Heart left ventricle (tissue), 16 donors: ENCODE data around the gene PLIN5. TPM values are rescaled to one million over a fixed set of nuclear protein-coding genes. Genes with fewer than 3 reads are reported as not detected.

ENCODE experiments used
- ATAC-seq, 4 donors: fragments of 200-7000 bp; cut with Tn5 transposase; one replicate each; pipeline ENCODE4 v1.9.1; 2020 to 2022; ENCODE audit warnings: moderate library complexity in 4 of 4, mild to moderate bottlenecking in 3 of 4, moderate number of reproducible peaks in 1 of 4
- DNase-seq, 5 donors: peaks; one replicate each; pipeline ENCODE4 v3.0.0-alpha.2; 2020
- H3K27ac ChIP-seq, 12 donors: fragments of 200-600 bp; sonication (generic) in 4 of 12; one replicate each; pipeline versions ENCODE4 v1.5.0 to v1.8.0; 2016 to 2022; ENCODE audit warnings: mild to moderate bottlenecking in 2 of 12
- H3K27me3 ChIP-seq, 9 donors: fragments of 200-600 bp; sonication (generic) in 2 of 9; one replicate each; pipeline versions ENCODE4 v1.5.1 to v1.8.0; 2016 to 2022; ENCODE audit warnings: mild to moderate bottlenecking in 3 of 9
- H3K36me3 ChIP-seq, 9 donors: fragments of 200-600 bp; sonication (generic) in 2 of 9; one replicate each; pipeline versions ENCODE4 v1.5.0 to v1.8.0; 2018 to 2022; ENCODE audit warnings: mild to moderate bottlenecking in 2 of 9
- H3K4me1 ChIP-seq, 12 donors: fragments of 200-600 bp; sonication (generic) in 4 of 12; one replicate each; pipeline versions ENCODE4 v1.5.0 to v1.8.0; 2016 to 2022; ENCODE audit warnings: mild to moderate bottlenecking in 3 of 12
- H3K4me3 ChIP-seq, 12 donors: fragments of 200-600 bp; sonication (generic) in 4 of 12; one replicate each; pipeline versions ENCODE4 v1.5.0 to v1.8.0; 2017 to 2022; ENCODE audit warnings: mild to moderate bottlenecking in 9 of 12, moderate library complexity in 4 of 12
- H3K9me3 ChIP-seq, 12 donors: fragments of 200-600 bp; sonication (generic) in 4 of 12; one replicate each; pipeline versions ENCODE4 v1.5.0 to v1.8.0; 2016 to 2022; ENCODE audit warnings: mild to moderate bottlenecking in 1 of 12
- POLR2A ChIP-seq, 2 donors: fragments of 450-650 bp; IDR thresholded peaks; one replicate each; pipeline ENCODE4 v1.6.1; 2017; ENCODE audit warnings: antibody characterized with exemption in 2 of 2, mild to moderate bottlenecking in 2 of 2, moderate library complexity in 2 of 2
- WGBS, 4 donors: extraction: QIAGEN DNeasy Blood & Tissue Kit in 2 of 4; methylation state at CpG; one replicate each; pipeline versions ENCODE4 v1.1.5 to v1.1.7; 2013 to 2018; 5-methylcytosine and 5-hydroxymethylcytosine counted together
- intact Hi-C, 10 donors: fragments of 100-400 bp; cut with DNase I; formaldehyde crosslinking; loops; one replicate each; pipeline versions ENCODE4 v1.11.1 to v1.14.2; 2022
- polyA plus RNA-seq, 2 donors: library from polyadenylated mRNA; stranded (reverse); fragments of 200-250 nt; gene quantifications; one replicate each; pipeline ENCODE4 v1.2.3, GENCODE V29; 2013
- total RNA-seq, 9 donors: library from RNA; depleted of rRNA in 2 of 9; stranded (reverse); fragments of >200 nt in 2 of 9; fragmentation: NEBNext Ultra II Directional in 3 of 9; extraction: Animal tissue kit (Norgen Biotek cat#: 25700) in 3 of 9; gene quantifications; one replicate each; pipeline versions ENCODE4 v1.1.0 to v1.2.4, GENCODE V29; 2016 to 2023
- TF ChIP-seq, protein P1 (sequence below), 12 donors: fragments of 200-600 bp; sonication (generic) in 4 of 12; IDR thresholded peaks; one replicate each; pipeline versions ENCODE4 v1.5.0 to v1.8.0; 2018 to 2022; ENCODE audit warnings: antibody characterized with exemption in 12 of 12, mild to moderate bottlenecking in 5 of 12
- donor health status: ischemic (EF 13 %, LVEDD 7.1; RV severe dilation, severe dysfunction).
- donor health status: healthy with polysubstance abuse.
- donor health status: DM: no; HTN: yes; CAD: no.
- donor health status: DM: no; HTN: no; CAD: no.
- donor health status: ischemic (EF 25% LVEDD 6.9; RV normal size, moderate dysfunction).
- donor health status: ischemic (EF 25% LVEDD 5.7; RV mildly dilated, moderate dysfunction).
- donor health status: healthy.
- donor health status: DM: yes; HTN: yes; CAD: no.
- donor health status: ischemic (EF 35%, LVEDD 5.7; RV mildly dilated, moderate dysfunction).
- donor health status: nonischemic (EF 11% LVEDD 7.7; RV severe dilation, severe dysfunction).
- donor health status: DM: yes; HTN: yes; CAD: no.
- donor health status: PGD.
- donor health status: ischemic (EF 29% LVEDD 5.4; RV normal size, mild dysfunction).
- donor health status: nonischemic (EF 23%, LVEDD 6.1; RV moderate dilation, normal function).

Gene PLIN5
- total and polyA plus RNA-seq, 11 donors: 17.5 to 88.6 (median 42.7) TPM

DNA sequence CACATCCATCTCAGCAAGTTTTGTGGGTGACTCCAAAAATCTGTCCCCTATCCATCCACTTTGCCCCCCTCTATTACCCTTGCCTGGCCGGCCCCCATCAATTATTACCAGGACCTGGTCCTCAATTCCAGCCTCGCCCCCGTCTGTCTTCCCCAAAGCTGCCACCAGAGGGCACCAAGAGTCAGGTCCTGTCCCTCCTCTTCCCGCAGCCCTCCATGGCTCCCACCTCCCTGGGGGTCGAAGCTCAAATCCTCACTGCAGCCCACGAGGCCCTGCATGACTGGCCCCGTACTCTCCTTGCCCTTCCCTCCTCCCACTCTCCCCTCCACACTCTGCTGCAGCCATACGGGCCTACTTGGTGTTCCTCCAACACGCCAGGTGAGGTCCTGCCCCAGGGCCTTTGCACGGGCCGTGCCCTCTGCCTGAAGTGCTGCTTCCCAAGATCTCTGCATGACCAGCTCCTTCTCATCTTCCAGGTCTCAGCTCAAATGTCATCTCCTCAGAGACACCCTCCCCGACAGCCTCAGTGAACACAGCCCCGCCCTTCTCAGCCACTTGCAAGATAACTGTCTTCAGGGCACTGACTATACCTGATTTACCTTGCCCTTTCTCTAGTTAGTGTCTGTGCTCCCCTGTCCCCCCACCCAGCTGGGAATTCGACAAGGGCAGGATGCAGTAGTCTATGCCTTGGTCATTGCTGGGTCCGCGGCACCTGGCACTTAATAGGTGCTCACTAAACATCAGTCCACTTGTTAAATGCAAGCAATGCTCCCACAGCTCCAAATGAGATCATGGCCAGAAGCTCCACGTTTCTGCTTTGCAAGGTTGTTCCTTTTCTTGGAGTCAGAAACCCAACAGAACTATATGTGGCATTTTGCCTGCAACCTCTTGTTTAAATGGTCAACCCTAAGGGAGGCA lies 41.3 kb upstream of the PLIN5 start:
- TF ChIP-seq POLR2A (IDR thresholded peaks at IDR 0.05): no peak
- TF ChIP-seq, protein P1, sequence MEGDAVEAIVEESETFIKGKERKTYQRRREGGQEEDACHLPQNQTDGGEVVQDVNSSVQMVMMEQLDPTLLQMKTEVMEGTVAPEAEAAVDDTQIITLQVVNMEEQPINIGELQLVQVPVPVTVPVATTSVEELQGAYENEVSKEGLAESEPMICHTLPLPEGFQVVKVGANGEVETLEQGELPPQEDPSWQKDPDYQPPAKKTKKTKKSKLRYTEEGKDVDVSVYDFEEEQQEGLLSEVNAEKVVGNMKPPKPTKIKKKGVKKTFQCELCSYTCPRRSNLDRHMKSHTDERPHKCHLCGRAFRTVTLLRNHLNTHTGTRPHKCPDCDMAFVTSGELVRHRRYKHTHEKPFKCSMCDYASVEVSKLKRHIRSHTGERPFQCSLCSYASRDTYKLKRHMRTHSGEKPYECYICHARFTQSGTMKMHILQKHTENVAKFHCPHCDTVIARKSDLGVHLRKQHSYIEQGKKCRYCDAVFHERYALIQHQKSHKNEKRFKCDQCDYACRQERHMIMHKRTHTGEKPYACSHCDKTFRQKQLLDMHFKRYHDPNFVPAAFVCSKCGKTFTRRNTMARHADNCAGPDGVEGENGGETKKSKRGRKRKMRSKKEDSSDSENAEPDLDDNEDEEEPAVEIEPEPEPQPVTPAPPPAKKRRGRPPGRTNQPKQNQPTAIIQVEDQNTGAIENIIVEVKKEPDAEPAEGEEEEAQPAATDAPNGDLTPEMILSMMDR (IDR thresholded peaks at IDR 0.05): peak; percentile 50 to 73 (median 66)
- Histone ChIP-seq H3K9me3 (no peaks in the 10 kb centered on the region), H3K36me3 (no peaks in the 10 kb centered on the region), H3K27ac (peak overlapping the region in 11 of 12 donors; percentile 60 to 90 (median 85)), H3K27me3 (peaks cover 6 to 55% (median 21%) of the 10 kb centered on the region in 9 donors), H3K4me1 (peaks cover 0 to 31% (median 12%) of the 10 kb centered on the region in 12 donors), H3K4me3 (no peak overlapping the region)
- WGBS, 4 donors: 63 to 71% (median 66%) methylated on average over 17 of the region's 17 CpGs
- intact Hi-C loops: loop anchor here in 9 of 10 donors (1.0 to 5.0 kb wide), 5 partner anchors 56 to 61 kb away; partner anchors contain the start of gene TNFAIP8L1 (in 4 of the 9)
- peak; percentile 59 to 86 (median 69) for DNase-seq
- ATAC-seq: peak; percentile 21 to 55 (median 46)

DNA sequence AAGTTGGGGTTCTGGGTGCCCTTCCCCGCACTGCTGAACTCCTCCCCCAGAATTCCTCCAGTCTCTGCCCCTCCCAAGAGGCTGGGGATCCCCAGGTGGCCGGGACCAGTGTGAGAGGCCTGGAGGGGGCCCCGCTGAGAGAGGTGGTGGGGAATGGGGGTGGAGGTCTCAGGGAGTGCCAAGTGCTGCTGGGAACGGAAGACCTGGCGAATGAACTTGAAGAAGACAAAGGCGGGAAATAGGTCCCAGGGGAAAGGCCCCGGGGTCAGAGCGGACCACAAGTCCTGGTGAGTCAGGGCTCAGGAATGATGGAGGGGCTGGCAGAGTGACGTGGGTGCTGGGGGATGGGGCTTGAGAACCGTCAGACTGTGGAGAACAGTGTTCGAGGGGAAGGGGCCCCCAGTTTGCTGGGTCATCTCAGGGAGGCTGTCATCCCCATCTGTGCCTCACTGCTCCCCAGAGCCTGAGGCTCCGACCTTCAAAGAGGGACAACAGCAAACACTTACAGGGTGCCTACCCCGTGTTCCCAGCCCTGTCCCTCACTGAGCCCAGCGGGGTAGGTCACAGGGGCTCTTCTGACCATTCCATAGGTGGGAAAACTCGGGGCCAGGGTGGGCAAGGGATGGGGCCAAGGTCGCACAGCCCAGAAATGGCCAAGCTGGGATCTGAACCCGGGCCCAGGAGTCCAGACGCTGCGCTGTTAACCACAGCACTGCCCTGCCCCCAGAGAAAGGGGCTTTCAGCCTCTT lies 40.4 kb upstream of the PLIN5 start:
- no peak for TF ChIP-seq POLR2A (IDR thresholded peaks at IDR 0.05)
- TF ChIP-seq, protein P1 (IDR thresholded peaks at IDR 0.05): no peak
- peak overlapping the region; percentile 63 to 90 (median 83) for H3K27ac ChIP-seq
- H3K9me3 ChIP-seq: no peaks in the 10 kb centered on the region
- peaks cover 4 to 46% (median 14%) of the 10 kb centered on the region in 9 donors for H3K27me3 ChIP-seq
- 21 to 28% (median 25%) methylated on average over 17 to 19 of the region's 19 CpGs for WGBS, 4 donors
- intact Hi-C loops: loop anchor here in 9 of 10 donors (1.0 to 5.0 kb wide), 5 partner anchors 57 to 62 kb away; partner anchors contain the start of gene TNFAIP8L1 (in 4 of the 9)
- H3K4me3 ChIP-seq: peak overlapping the region in 1 of 12 donors; percentile 2
- peaks cover 0 to 26% (median 12%) of the 10 kb centered on the region in 12 donors for H3K4me1 ChIP-seq
- ATAC-seq: peak; percentile 65 to 92 (median 82)
- DNase-seq: peak; percentile 85 to 91 (median 86)
- H3K36me3 ChIP-seq: no peaks in the 10 kb centered on the region

DNA sequence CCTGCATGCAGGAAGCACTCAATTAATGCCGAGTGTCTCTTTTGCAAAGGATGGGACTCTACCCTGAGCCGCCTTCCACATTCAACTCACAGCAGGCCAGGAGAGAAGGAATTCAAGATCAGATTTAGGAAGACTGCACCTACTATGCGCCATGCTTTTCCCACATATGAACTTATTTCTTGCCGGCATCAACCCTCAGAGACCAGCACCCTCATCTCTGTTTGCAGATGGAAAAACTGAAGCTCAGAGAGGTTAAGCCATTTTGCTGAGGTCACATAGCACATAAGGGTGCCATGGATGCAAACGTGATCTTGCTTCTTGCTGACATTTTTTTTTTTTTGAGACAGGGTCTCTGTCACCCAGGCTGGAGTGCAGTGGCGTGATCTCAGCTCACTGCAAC lies 38.7 kb upstream of the PLIN5 start:
- H3K27ac ChIP-seq: peak overlapping the region in 1 of 12 donors; percentile 85
- peaks cover 0 to 22% (median 12%) of the 10 kb centered on the region in 12 donors for H3K4me1 ChIP-seq
- no peaks in the 10 kb centered on the region for H3K36me3 ChIP-seq
- intact Hi-C loops: no loop called here
- ATAC-seq: no peak
- peaks cover 0 to 29% (median 2%) of the 10 kb centered on the region in 9 donors for H3K27me3 ChIP-seq
- 80 to 85% (median 82%) methylated on average over 6 of the region's 6 CpGs for WGBS, 4 donors
- TF ChIP-seq, protein P1 (IDR thresholded peaks at IDR 0.05): no peak
- TF ChIP-seq POLR2A (IDR thresholded peaks at IDR 0.05): no peak
- no peaks in the 10 kb centered on the region for H3K9me3 ChIP-seq
- H3K4me3 ChIP-seq: no peak overlapping the region
- DNase-seq: no peak
